ENCODE measurements around the gene PARP1. TPM values are rescaled to one million over a fixed set of nuclear protein-coding genes. Genes with fewer than 3 reads are reported as not detected.

The PARP1 gene
- total and polyA plus RNA-seq, 12 donors = 15.3 to 150 (median 70.6) TPM

DNA sequence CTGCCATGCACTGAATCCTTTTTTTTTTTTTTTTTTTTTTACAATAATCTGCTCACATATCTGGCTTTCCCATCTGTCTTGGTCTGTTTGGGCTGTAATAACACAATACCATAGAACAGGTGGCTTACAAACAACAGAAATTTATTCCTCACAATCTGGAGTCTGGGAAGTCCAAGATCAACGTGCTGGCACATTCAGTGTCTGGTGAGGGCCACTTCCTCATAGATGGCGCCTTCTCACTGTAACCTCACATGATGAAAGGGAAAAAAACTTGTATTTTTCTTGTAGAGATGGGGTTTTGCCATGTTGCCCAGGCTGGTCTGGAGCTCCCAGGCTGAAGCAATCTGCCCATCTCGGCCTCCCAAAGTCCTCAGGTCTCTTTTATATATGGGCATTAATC is 13.0 kb upstream of the PARP1 start:
- Histone ChIP-seq H3K36me3 (replicated peaks in 1 of 2) (no peaks in the 10 kb centered on the region), H3K9me3 (replicated peaks in 1 of 3) (no peaks in the 10 kb centered on the region), H3K27me3 (no peaks in the 10 kb centered on the region), H3K27ac (no peak overlapping the region), H3K4me3 (no peak overlapping the region), H3K4me1 (replicated peaks in 1 of 2) (no peaks in the 10 kb centered on the region)
- no peak for DNase-seq
- WGBS, 4 donors = 83 to 95% (median 90%) methylated on average over 3 of the region's 3 CpGs
- intact Hi-C loops (cut with DNase I) = loop anchor here in 1 of 2 donors (10.0 kb wide), 1 partner anchor 184 kb away; no protein-coding TSS in a partner anchor
- no peak for TF ChIP-seq POLR2A (IDR thresholded peaks at IDR 0.05)
- TF ChIP-seq, protein P1, sequence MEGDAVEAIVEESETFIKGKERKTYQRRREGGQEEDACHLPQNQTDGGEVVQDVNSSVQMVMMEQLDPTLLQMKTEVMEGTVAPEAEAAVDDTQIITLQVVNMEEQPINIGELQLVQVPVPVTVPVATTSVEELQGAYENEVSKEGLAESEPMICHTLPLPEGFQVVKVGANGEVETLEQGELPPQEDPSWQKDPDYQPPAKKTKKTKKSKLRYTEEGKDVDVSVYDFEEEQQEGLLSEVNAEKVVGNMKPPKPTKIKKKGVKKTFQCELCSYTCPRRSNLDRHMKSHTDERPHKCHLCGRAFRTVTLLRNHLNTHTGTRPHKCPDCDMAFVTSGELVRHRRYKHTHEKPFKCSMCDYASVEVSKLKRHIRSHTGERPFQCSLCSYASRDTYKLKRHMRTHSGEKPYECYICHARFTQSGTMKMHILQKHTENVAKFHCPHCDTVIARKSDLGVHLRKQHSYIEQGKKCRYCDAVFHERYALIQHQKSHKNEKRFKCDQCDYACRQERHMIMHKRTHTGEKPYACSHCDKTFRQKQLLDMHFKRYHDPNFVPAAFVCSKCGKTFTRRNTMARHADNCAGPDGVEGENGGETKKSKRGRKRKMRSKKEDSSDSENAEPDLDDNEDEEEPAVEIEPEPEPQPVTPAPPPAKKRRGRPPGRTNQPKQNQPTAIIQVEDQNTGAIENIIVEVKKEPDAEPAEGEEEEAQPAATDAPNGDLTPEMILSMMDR (IDR thresholded peaks at IDR 0.05) = no peak

DNA sequence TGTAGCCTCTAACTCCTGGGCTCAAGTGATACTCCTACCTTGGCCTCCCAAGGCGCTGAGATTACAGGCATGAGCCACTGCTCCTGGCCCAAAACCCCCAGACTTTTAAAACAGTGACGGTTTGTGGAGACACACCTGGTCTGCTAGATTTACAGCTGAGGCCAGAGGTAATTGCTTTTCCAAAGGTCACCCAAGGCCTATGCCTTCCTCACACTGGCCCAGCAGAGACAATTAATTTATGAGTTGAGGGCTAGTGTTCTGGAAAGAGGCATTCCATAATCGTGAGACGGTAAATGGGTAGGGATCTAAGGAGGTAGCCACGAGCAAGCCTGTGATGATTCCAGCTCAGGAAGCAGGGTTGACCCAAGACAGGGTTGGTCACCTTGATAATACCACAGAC is 12.4 kb upstream of the PARP1 start:
- 78 to 93% (median 86%) methylated on average over 5 of the region's 5 CpGs for WGBS, 4 donors
- H3K4me1 ChIP-seq (replicated peaks in 1 of 2) = no peaks in the 10 kb centered on the region
- TF ChIP-seq, protein P1 (IDR thresholded peaks at IDR 0.05) = no peak
- no peak for TF ChIP-seq POLR2A (IDR thresholded peaks at IDR 0.05)
- intact Hi-C loops (cut with DNase I) = loop anchor here in 1 of 2 donors (10.0 kb wide), 1 partner anchor 184 kb away; no protein-coding TSS in a partner anchor
- H3K27me3 ChIP-seq = no peaks in the 10 kb centered on the region
- no peaks in the 10 kb centered on the region for H3K9me3 ChIP-seq (replicated peaks in 1 of 3)
- H3K4me3 ChIP-seq = no peak overlapping the region
- H3K36me3 ChIP-seq (replicated peaks in 1 of 2) = no peaks in the 10 kb centered on the region
- no peak for DNase-seq
- H3K27ac ChIP-seq = no peak overlapping the region

DNA sequence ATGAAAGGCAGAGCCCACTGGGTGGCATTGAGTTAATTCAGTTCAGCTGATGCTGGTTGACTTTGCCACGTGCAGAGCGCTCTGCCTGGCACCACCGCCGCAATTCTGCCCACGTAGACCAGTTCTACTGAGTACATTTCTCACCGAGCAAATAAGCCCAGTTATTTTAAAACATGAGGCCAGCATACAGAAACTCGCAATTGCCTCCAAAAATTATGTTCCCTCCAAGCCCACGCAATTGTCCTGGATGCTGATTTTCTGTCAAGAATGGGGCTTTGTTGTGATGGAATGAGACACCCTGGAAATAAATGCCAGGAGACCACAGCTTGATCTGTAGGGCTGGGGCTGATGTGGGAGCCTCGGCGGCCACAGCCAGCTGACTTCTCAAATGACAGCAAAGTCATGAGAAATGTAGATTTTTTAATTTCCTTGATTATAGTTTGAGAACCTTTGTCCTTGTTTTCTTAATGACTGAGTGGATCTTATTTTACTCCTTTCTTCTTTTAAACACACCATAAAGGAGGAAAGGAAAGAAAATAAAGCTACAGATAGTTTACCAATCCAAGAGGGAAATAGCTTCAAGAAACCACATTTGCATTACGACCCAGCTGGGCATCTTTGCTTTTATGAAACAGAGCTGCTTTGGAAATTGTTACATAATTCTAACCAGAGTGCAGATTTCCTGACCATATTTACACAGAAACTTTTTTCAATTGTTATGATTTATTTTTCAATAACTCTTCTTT is 11.6 kb upstream of the PARP1 start:
- TF ChIP-seq POLR2A (IDR thresholded peaks at IDR 0.05) = no peak
- TF ChIP-seq, protein P1 (IDR thresholded peaks at IDR 0.05) = no peak
- no peaks in the 10 kb centered on the region for H3K27me3 ChIP-seq
- intact Hi-C loops (cut with DNase I) = loop anchor here in 1 of 2 donors (10.0 kb wide), 1 partner anchor 185 kb away; no protein-coding TSS in a partner anchor

DNA sequence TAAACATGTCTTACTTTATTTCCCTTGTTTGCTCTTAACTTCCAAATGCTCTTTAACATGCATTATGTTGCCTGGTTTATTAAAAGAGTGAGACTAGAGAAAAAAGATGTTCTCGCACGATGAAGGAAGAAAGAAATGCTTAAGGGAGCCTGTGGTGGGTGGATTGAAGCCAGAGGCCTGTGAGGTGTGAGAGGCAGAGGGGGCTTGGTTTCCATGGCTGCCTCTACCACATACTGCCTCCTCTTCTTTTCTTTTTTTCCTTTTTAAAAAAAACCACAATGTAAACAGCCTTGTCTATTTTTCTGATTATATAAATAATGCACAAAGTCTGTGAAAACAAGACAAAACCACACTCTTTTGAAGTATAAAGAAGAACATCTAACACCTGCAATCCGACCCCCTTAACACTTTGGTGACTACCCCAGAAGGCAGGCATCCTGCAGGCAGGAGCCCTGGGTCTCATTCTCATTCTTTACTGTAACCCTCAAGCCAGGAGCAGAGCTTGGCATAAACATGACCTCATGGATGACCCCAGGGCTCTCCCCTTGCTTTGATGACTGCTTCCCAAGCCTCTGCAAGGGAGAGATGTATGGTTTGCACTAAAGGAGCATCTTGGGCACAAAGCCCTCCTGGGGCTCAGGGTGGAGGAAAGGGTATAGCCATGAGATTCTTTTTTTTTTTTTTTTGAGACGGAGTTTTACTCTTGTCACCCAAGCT is 10.1 kb upstream of the PARP1 start:
- TF ChIP-seq, protein P1 (IDR thresholded peaks at IDR 0.05) = no peak
- no peak for TF ChIP-seq POLR2A (IDR thresholded peaks at IDR 0.05)
- Histone ChIP-seq H3K27me3 (no peaks in the 10 kb centered on the region), H3K9me3 (replicated peaks in 1 of 3) (no peaks in the 10 kb centered on the region), H3K27ac (no peak overlapping the region), H3K36me3 (replicated peaks in 1 of 2) (no peaks in the 10 kb centered on the region), H3K4me3 (no peak overlapping the region), H3K4me1 (replicated peaks in 1 of 2) (no peaks in the 10 kb centered on the region)
- WGBS, 4 donors = 79 to 85% (median 82%) methylated on average over 3 to 4 of the region's 4 CpGs
- no peak for DNase-seq
- intact Hi-C loops (cut with DNase I) = no loop called here

More for the DNA sequence above, 11.6 kb upstream of the PARP1 start:
- DNase-seq = no peak
- H3K27ac ChIP-seq = no peak overlapping the region
- H3K36me3 ChIP-seq (replicated peaks in 1 of 2) = no peaks in the 10 kb centered on the region
- H3K4me1 ChIP-seq (replicated peaks in 1 of 2) = no peaks in the 10 kb centered on the region
- no peak overlapping the region for H3K4me3 ChIP-seq
- 81 to 87% (median 85%) methylated on average over 11 of the region's 11 CpGs for WGBS, 4 donors
- no peaks in the 10 kb centered on the region for H3K9me3 ChIP-seq (replicated peaks in 1 of 3)
